Stimulated activated naive CD4-positive, alpha-beta T cell (primary cell): ENCODE results near the gene PIPOX.

Source experiments
- DNase-seq, 6 experiments: peaks; one replicate each; lab custom pipeline; 2025; lab: John Stamatoyannopoulos, UW

PIPOX gene

GRCh38 chr17:29019475-29020181, 23.3 kb upstream of the PIPOX start:
- no peak for DNase-seq

GRCh38 chr17:29020576-29020975, 22.4 kb upstream of the PIPOX start:
- no peak for DNase-seq

- DNase-seq, result no peak
Measured at GRCh38 chr17:29021226-29021625, 21.7 kb upstream of the PIPOX start.

GRCh38 chr17:29022074-29022473, 20.9 kb upstream of the PIPOX start:
- no peak for DNase-seq

GRCh38 chr17:29024316-29024952, 18.5 kb upstream of the PIPOX start:
- DNase-seq, result no peak

GRCh38 chr17:29031488-29031887, 11.5 kb upstream of the PIPOX start:
- DNase-seq, result no peak

- DNase-seq, result no peak
Measured at GRCh38 chr17:29032013-29032856, 10.7 kb upstream of the PIPOX start.

- DNase-seq, result no peak
Measured at GRCh38 chr17:29032857-29033197, 10.1 kb upstream of the PIPOX start.

GRCh38 chr17:29034510-29034909, 8.4 kb upstream of the PIPOX start:
- no peak for DNase-seq

- DNase-seq, result no peak
Measured at GRCh38 chr17:29036584-29036983, 6.4 kb upstream of the PIPOX start.

GRCh38 chr17:29037739-29038084, 5.2 kb upstream of the PIPOX start:
- DNase-seq, result no peak

GRCh38 chr17:29038085-29038795, 4.7 kb upstream of the PIPOX start:
- no peak for DNase-seq

GRCh38 chr17:29039764-29040598, 3.0 kb upstream of the PIPOX start:
- no peak for DNase-seq

GRCh38 chr17:29041091-29041490, 1.9 kb upstream of the PIPOX start:
- no peak for DNase-seq

GRCh38 chr17:29041571-29041970, 1.4 kb upstream of the PIPOX start:
- DNase-seq, result no peak

- no peak for DNase-seq
Measured at GRCh38 chr17:29042026-29042678, 789 bp upstream of the PIPOX start.

GRCh38 chr17:29043539-29044145, 701 bp downstream of the PIPOX start:
- no peak for DNase-seq

- DNase-seq, result no peak
Measured at GRCh38 chr17:29045026-29045425, 2.1 kb downstream of the PIPOX start.

GRCh38 chr17:29045734-29046472, 3.0 kb downstream of the PIPOX start:
- no peak for DNase-seq

- DNase-seq, result no peak
Measured at GRCh38 chr17:29046473-29046839, 3.5 kb downstream of the PIPOX start.
